Measurements from ENCODE around the gene TNS1. TPM values are rescaled to one million over a fixed set of nuclear protein-coding genes. Genes with fewer than 3 reads are reported as not detected.
A peak's percentile ranks its signal among the peaks of the same experiment; 100 is the strongest.

TNS1 gene
- total RNA-seq, 1 donor from 2014 or later: 25.1 TPM

DNA sequence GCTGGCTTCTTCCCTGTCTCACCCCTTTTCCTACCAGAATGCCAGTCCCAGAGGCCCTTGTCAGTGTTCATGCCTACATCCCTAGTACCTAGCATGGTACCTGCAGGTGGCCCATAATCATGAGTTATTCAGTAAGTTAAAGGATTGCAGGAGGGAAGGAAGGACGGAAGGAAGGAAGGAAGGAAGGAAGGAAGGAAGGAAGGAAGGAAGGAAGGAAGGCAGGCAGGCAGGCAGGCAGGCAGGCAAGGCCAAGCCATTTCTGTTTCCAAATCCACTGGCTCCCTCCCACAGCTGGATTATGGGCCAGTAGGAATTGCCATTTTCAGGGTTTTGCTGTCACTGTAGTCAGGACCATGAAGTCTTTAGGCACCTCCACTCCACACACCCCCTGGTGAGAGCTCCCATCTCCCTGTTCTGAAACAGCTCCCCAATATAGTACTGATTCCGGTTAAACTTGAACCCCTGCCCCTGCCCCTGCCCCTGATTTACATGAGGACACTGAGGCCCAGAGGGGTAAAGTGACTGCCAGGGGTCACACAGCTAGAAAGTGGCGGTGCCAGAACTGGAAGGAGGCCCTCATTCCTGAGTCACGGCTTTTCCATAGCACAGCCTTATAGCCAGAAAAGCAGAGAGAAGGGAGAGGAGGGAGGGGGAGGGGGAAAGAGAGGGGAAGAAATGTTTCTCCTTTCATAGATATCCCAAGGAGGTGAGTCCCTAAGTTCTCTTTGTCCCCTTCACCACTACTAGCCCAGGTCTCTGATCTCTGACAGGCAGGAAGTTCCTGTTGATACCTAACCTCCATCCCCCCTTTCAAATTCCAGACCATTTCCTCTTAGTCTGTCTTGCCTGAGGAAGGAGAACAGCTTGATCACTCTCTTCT, 12.2 kb upstream of the TNS1 start:
- no peak overlapping the region for H3K4me3 ChIP-seq (ENCODE audit: low read depth, low read length)
- TF ChIP-seq, protein P1, sequence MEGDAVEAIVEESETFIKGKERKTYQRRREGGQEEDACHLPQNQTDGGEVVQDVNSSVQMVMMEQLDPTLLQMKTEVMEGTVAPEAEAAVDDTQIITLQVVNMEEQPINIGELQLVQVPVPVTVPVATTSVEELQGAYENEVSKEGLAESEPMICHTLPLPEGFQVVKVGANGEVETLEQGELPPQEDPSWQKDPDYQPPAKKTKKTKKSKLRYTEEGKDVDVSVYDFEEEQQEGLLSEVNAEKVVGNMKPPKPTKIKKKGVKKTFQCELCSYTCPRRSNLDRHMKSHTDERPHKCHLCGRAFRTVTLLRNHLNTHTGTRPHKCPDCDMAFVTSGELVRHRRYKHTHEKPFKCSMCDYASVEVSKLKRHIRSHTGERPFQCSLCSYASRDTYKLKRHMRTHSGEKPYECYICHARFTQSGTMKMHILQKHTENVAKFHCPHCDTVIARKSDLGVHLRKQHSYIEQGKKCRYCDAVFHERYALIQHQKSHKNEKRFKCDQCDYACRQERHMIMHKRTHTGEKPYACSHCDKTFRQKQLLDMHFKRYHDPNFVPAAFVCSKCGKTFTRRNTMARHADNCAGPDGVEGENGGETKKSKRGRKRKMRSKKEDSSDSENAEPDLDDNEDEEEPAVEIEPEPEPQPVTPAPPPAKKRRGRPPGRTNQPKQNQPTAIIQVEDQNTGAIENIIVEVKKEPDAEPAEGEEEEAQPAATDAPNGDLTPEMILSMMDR (conservative IDR thresholded peaks at IDR 0.05; ENCODE audit: low read depth, low read length): no peak
- DNase-seq (ENCODE audit: low read depth): no peak

DNA sequence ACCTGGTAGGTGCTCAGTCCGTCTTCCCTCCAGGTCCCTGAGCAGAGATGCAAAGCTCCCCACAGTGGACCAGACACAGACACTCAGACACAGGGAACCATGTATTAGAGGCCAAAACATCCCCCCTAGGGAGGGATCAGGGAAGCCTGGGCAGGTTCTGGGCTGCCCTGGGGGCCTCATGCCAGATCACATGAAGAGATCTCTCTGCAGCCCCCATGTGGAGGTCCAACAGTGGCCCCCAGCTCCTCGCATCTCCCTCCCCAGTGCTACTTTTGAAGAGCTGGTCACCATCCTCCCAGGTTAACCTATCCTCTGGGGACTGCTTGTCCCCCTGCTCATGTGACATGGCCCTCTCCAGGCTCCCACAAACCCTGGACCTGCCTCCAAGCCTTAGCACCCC, 10.5 kb upstream of the TNS1 start:
- H3K4me3 ChIP-seq (ENCODE audit: low read depth, low read length): no peak overlapping the region
- no peak for DNase-seq (ENCODE audit: low read depth)
- TF ChIP-seq, protein P1 (conservative IDR thresholded peaks at IDR 0.05; ENCODE audit: low read depth, low read length): no peak

DNA sequence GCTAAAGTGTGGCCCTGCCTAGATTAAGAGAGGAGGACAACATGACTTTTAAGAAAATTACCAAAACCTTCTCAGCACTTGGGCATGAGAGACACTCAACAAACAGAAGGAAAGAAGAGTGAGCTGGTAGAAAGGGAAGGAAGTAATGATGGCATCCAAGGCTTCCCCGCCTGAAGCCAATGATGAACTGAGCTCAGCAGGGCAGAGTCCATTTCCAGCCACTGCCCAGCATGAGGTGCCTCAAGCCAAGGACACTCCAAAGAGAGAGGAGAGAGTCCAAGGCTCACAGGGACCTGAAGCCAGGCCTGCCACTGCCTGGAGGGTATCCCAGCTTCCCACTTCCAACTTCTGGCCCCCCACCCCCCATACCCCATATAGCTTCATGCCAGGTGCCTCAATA, 9.5 kb upstream of the TNS1 start:
- TF ChIP-seq, protein P1 (conservative IDR thresholded peaks at IDR 0.05; ENCODE audit: low read depth, low read length): no peak
- no peak overlapping the region for H3K4me3 ChIP-seq (ENCODE audit: low read depth, low read length)

DNA sequence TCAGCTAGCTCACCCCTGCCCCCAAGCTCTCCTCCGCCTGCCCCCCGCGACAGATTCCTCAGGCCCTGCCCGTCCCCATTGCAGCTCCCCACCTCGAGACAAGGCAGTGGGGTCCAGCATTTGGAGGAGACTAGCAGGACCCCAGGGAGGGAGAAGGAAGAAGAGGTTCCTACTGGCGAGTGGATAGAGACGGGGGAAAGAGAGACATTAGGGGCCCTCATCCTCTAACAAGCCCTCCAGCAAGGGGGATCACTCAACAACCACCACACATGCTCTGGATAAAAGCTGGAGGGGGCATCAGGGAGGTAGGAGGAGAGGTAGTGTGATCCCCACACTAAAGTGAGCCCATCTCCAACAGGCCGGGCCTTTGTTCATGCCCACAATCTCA, 8.9 kb upstream of the TNS1 start:
- no peak for DNase-seq (ENCODE audit: low read depth)
- TF ChIP-seq, protein P1 (conservative IDR thresholded peaks at IDR 0.05; ENCODE audit: low read depth, low read length): no peak
- no peak overlapping the region for H3K4me3 ChIP-seq (ENCODE audit: low read depth, low read length)

More for the DNA sequence above, 9.5 kb upstream of the TNS1 start:
- no peak for DNase-seq (ENCODE audit: low read depth)

DNA sequence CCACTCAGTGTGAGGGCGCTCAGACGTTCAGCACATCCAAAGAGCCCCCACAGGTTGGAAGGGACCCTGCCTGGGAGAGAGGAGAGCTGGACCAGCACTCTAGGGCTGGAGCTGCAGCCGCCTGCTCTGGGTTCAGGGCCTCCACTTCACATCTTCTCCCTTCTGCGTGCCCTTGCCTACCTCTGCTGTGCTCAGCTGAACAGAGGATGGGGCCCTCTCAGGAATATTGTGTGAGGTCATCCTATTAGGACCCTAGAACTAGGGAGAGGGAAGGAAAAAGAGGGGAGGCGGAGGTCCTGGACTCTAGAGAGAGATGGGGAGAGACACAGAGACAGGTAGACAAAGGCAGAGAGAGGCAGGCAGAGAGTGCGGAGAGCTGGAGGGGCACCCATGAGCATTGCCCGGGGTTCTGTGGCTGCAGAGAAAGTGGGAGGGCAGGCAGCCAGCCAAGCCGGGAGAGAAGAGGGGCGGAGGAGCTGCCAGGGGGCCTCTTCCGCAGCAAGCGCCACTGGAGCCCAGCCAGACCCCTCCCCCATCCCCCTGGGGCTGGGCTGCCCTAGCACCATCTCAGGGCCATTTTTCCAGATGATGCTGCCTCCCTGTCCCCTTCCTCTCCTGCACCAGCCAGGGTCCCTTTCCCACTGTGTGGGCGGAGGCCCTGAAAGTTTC, 8.3 kb upstream of the TNS1 start:
- DNase-seq (ENCODE audit: low read depth): no peak
- H3K4me3 ChIP-seq (ENCODE audit: low read depth, low read length): no peak overlapping the region

DNA sequence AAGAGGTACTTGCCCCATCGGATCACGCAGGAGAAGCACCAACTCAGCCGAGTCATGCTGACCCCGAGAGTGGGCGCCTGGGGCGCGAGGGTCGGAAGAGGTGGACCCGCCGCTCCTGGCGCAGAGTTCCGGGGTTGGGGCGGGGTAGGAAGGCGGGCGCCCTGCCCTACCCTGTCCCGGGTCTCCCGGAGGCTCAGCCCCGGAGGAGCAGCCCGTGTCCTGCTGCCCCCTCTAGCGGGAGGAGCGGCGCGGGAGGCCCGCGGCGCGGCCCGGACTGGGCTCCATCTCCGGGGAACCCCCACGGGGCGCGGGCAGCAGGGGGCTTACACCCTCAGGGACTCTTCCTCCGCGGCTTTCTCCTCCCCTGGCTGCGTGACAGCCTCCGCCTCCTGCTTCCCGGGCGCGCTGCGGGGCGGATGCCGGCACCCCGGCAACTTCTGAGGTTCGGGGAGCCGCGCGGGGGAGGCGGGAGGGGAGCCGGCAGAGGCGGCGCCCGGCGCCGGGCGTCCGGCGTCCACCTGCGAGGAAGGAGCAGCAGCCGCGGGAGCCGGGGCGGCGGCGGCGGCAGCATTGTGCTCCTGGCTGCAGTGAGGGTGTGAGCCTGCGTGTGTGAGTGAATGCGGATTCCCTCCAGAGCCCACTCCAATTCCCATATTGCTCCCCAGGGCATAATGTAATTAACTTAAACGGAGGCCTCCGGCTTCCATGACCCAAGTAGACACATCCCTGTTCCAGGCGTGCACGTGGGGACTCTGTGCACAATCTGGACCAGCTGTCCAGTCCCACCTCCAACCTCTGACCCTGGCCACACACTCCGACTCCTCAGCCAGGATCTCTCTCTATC, 7.6 kb upstream of the TNS1 start:
- TF ChIP-seq, protein P1 (conservative IDR thresholded peaks at IDR 0.05; ENCODE audit: low read depth, low read length): peak; percentile 60
- H3K4me3 ChIP-seq (ENCODE audit: low read depth, low read length): peak overlapping the region; percentile 49
- DNase-seq (ENCODE audit: low read depth): no peak

More for the DNA sequence above, 8.3 kb upstream of the TNS1 start:
- TF ChIP-seq, protein P1 (conservative IDR thresholded peaks at IDR 0.05; ENCODE audit: low read depth, low read length): no peak

All from epithelial cell of proximal tubule (primary cell).